Mesendoderm (in vitro differentiated cells): ENCODE data around the gene ADD3.

Source experiments
- DNase-seq: peaks from one replicate; pipeline ENCODE4 v3.0.0; 2013
- H2AK5ac ChIP-seq: 2 replicates; pipeline ENCODE4 v1.6.1; 2013; ENCODE audit warnings: low read length, inconsistent platforms
- H2BK120ac ChIP-seq: 2 replicates; pipeline ENCODE4 v1.6.1; 2013; ENCODE audit warnings: low read depth, mild to moderate bottlenecking, low read length, moderate library complexity, mixed read lengths
- H2BK15ac ChIP-seq: replicated peaks from 2 replicates; pipeline ENCODE4 v1.6.1; 2013; ENCODE audit warnings: low read depth, mild to moderate bottlenecking, moderate library complexity
- H2BK5ac ChIP-seq: 2 replicates; pipeline ENCODE4 v1.6.1; 2013; ENCODE audit warnings: low read length, inconsistent platforms
- H3K18ac ChIP-seq: 2 replicates; pipeline ENCODE4 v1.6.1; 2013; ENCODE audit warnings: mild to moderate bottlenecking, low read length, mixed read lengths
- H3K23ac ChIP-seq: one replicate; pipeline ENCODE4 v1.6.1; 2013; ENCODE audit warnings: low read length
- H3K27ac ChIP-seq: 2 replicates; pipeline ENCODE4 v1.5.1; 2013; ENCODE audit warnings: low read depth, mild to moderate bottlenecking, inconsistent platforms, low read length, moderate library complexity
- H3K27me3 ChIP-seq: 2 replicates; pipeline ENCODE4 v1.6.1; 2013; ENCODE audit warnings: low read length, control low read depth, mild to moderate bottlenecking, inconsistent platforms; ENCODE audit not compliant: insufficient read depth, poor library complexity
- H3K36me3 ChIP-seq: 2 replicates; pipeline ENCODE4 v1.6.1; 2013; ENCODE audit warnings: low read length, inconsistent platforms; ENCODE audit not compliant: control insufficient read depth, insufficient read depth
- H3K4ac ChIP-seq: one replicate; pipeline ENCODE4 v1.6.1; 2013; ENCODE audit warnings: low read depth, mild to moderate bottlenecking, low read length, moderate library complexity
- H3K4me1 ChIP-seq: 2 replicates; pipeline ENCODE4 v1.6.1; 2013; ENCODE audit warnings: low read depth, low read length, inconsistent platforms; ENCODE audit not compliant: control insufficient read depth
- H3K4me2 ChIP-seq: 2 replicates; pipeline ENCODE4 v1.6.1; 2013; ENCODE audit warnings: low read length
- H3K4me3 ChIP-seq: 2 replicates; pipeline ENCODE4 v1.5.1; 2013; ENCODE audit warnings: mild to moderate bottlenecking, low read length
- H3K56ac ChIP-seq: one replicate; pipeline ENCODE4 v1.6.1; 2013; ENCODE audit warnings: low read length
- H3K79me1 ChIP-seq: 2 replicates; pipeline ENCODE4 v1.6.1; 2013; ENCODE audit warnings: low read length, inconsistent platforms
- H3K79me2 ChIP-seq: 2 replicates; pipeline ENCODE4 v1.6.1; 2013; ENCODE audit warnings: mild to moderate bottlenecking, low read length; ENCODE audit not compliant: control insufficient read depth, insufficient read depth
- H3K9ac ChIP-seq: 2 replicates; pipeline ENCODE4 v1.6.1; 2013; ENCODE audit warnings: low read length, inconsistent platforms
- H4K5ac ChIP-seq: one replicate; pipeline ENCODE4 v1.6.1; 2013; ENCODE audit warnings: low read length
- H4K8ac ChIP-seq: one replicate; pipeline ENCODE4 v1.6.1; 2013; ENCODE audit warnings: low read depth, mild to moderate bottlenecking, control low read depth, low read length, moderate library complexity
- WGBS: extraction: QIAGEN DNeasy Blood & Tissue Kit; methylation state at CpG from one replicate; pipeline ENCODE4 v1.1.7; 2013; ENCODE audit warnings: low lambda C conversion rate, missing lambda C conversion rate; ENCODE audit not compliant: insufficient coverage; ENCODE audit errors: extremely low coverage; 5-methylcytosine and 5-hydroxymethylcytosine counted together

Gene ADD3

DNA sequence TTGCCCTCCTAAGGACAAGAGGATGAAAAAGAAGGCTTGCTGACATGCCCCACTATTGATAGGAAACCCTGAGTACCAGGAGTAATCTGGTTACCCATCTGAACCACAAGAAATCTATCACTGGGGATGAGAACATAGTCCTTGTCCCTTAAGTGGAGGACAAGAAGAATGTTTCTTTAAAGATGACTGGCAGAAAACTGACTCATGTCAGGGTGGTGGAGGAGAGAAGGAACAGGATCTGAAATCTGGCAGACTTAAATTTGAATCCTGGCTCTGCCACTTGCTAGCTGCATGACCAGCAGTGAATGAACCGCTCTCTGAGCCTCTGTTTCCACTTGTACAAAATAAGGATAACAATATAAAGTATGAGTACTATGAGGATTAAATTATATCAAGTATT lies 45.5 kb upstream of the ADD3 start:
- Histone ChIP-seq H2AK5ac (no peak overlapping the region), H3K56ac (peak overlapping the region; percentile 59), H4K8ac (no peak overlapping the region), H3K4me1 (peaks cover 12% of the 10 kb centered on the region), H2BK15ac (peak overlapping the region; percentile 93), H3K79me2 (no peaks in the 10 kb centered on the region), H2BK120ac (no peak overlapping the region), H3K27ac (no peak overlapping the region), H3K9ac (no peak overlapping the region), H3K36me3 (no peaks in the 10 kb centered on the region), H3K4ac (no peak overlapping the region), H2BK5ac (no peak overlapping the region), H3K4me2 (no peak overlapping the region), H3K27me3 (no peaks in the 10 kb centered on the region), H3K23ac (no peak overlapping the region), H4K5ac (no peak overlapping the region), H3K18ac (peak overlapping the region; percentile 83), H3K79me1 (no peaks in the 10 kb centered on the region), H3K4me3 (no peak overlapping the region)
- no peak for DNase-seq
- WGBS, result no CpG with 5 or more reads among the region's 1 CpG

GRCh38 chr10:109963439-109963838 lies 44.3 kb upstream of the ADD3 start:
- Histone ChIP-seq H3K4me1 (peaks cover 12% of the 10 kb centered on the region), H2AK5ac (no peak overlapping the region), H3K9ac (no peak overlapping the region), H3K4me3 (no peak overlapping the region), H4K5ac (no peak overlapping the region), H2BK5ac (no peak overlapping the region), H3K36me3 (no peaks in the 10 kb centered on the region), H3K79me1 (no peaks in the 10 kb centered on the region), H2BK15ac (no peak overlapping the region), H3K4me2 (no peak overlapping the region), H2BK120ac (no peak overlapping the region), H3K23ac (no peak overlapping the region), H4K8ac (no peak overlapping the region), H3K4ac (no peak overlapping the region), H3K27ac (no peak overlapping the region), H3K56ac (no peak overlapping the region), H3K79me2 (no peaks in the 10 kb centered on the region), H3K18ac (no peak overlapping the region), H3K27me3 (no peaks in the 10 kb centered on the region)
- no CpG with 5 or more reads among the region's 5 CpGs for WGBS
- peak; percentile 48 for DNase-seq

DNA sequence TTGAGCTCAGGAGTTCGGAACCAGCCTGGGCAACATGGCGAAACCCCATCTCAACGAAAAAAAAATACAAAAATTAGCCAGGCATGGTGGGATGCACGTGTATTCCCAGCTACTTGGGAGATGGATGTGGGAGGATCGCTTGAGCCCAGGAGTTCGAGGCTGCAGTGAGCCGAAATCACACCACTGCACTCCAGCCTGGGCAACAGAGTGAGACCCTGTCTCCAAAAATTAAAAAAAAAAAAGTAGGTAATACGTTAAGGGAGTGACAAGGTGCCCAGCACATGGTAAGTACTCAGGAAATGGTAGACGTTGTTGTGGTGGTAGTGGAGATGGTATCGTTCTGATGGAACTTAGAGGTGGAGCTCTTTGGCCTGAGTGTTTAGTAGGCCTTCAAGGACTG lies 43.5 kb upstream of the ADD3 start:
- H3K4me1 ChIP-seq, result peaks cover 14% of the 10 kb centered on the region
- no peaks in the 10 kb centered on the region for H3K79me2 ChIP-seq
- no peak overlapping the region for H2BK15ac ChIP-seq
- H3K79me1 ChIP-seq, result no peaks in the 10 kb centered on the region
- no peak overlapping the region for H3K56ac ChIP-seq
- no peaks in the 10 kb centered on the region for H3K36me3 ChIP-seq
- no peak overlapping the region for H3K18ac ChIP-seq
- H3K4me3 ChIP-seq, result no peak overlapping the region
- no peak overlapping the region for H2BK120ac ChIP-seq
- no peak overlapping the region for H3K4ac ChIP-seq
- H4K5ac ChIP-seq, result no peak overlapping the region
- no peak overlapping the region for H2AK5ac ChIP-seq
- no peak overlapping the region for H4K8ac ChIP-seq
- no peak overlapping the region for H3K9ac ChIP-seq
- H3K4me2 ChIP-seq, result no peak overlapping the region
- no peak overlapping the region for H2BK5ac ChIP-seq
- no peaks in the 10 kb centered on the region for H3K27me3 ChIP-seq
- WGBS, result no CpG with 5 or more reads among the region's 10 CpGs
- H3K27ac ChIP-seq, result no peak overlapping the region
- no peak overlapping the region for H3K23ac ChIP-seq
- DNase-seq, result no peak

- no peak overlapping the region for H2AK5ac ChIP-seq
- peak overlapping the region; percentile 91 for H3K18ac ChIP-seq
- H2BK15ac ChIP-seq, result no peak overlapping the region
- no CpG with 5 or more reads among the region's 9 CpGs for WGBS
- H3K4me2 ChIP-seq, result no peak overlapping the region
- H3K27me3 ChIP-seq, result no peaks in the 10 kb centered on the region
- H3K79me2 ChIP-seq, result no peaks in the 10 kb centered on the region
- no peaks in the 10 kb centered on the region for H3K36me3 ChIP-seq
- H2BK120ac ChIP-seq, result peak overlapping the region; percentile 76
- no peak overlapping the region for H2BK5ac ChIP-seq
- H3K27ac ChIP-seq, result no peak overlapping the region
- H3K4me3 ChIP-seq, result no peak overlapping the region
- no peak overlapping the region for H3K4ac ChIP-seq
- H3K9ac ChIP-seq, result no peak overlapping the region
- no peak overlapping the region for H4K5ac ChIP-seq
- peak; percentile 47 for DNase-seq
- no peak overlapping the region for H4K8ac ChIP-seq
- H3K23ac ChIP-seq, result no peak overlapping the region
- no peaks in the 10 kb centered on the region for H3K79me1 ChIP-seq
- H3K56ac ChIP-seq, result peak overlapping the region; percentile 56
- H3K4me1 ChIP-seq, result peaks cover 11% of the 10 kb centered on the region
These were observed 40.6 kb upstream of the ADD3 start for GRCh38 chr10:109966961-109967738.

- Histone ChIP-seq H3K4ac (no peak overlapping the region), H3K18ac (no peak overlapping the region), H3K79me1 (no peaks in the 10 kb centered on the region), H3K36me3 (no peaks in the 10 kb centered on the region), H3K4me2 (no peak overlapping the region), H2BK5ac (no peak overlapping the region), H4K8ac (no peak overlapping the region), H4K5ac (no peak overlapping the region), H3K4me3 (no peak overlapping the region), H2AK5ac (no peak overlapping the region), H3K79me2 (no peaks in the 10 kb centered on the region), H3K56ac (no peak overlapping the region), H3K9ac (no peak overlapping the region), H3K4me1 (peaks cover 8% of the 10 kb centered on the region), H3K27ac (no peak overlapping the region), H2BK15ac (no peak overlapping the region), H3K27me3 (no peaks in the 10 kb centered on the region), H3K23ac (no peak overlapping the region), H2BK120ac (no peak overlapping the region)
- no peak for DNase-seq
These were observed 40.1 kb upstream of the ADD3 start for GRCh38 chr10:109967739-109968088.
